IPS-NIHi7 (cell line): ENCODE results near the gene ERGIC3.
"Not testable (repeated sequence)": the region's sequence is repeated elsewhere in the genome, so short reads cannot be mapped to it uniquely, and the experiment has no call there.

ENCODE experiments used
- DNase-seq: peaks from one replicate; pipeline ENCODE4 v3.0.0; 2012; ENCODE audit warnings: mixed read lengths; ENCODE audit errors: extremely low spot score

Gene ERGIC3

DNA sequence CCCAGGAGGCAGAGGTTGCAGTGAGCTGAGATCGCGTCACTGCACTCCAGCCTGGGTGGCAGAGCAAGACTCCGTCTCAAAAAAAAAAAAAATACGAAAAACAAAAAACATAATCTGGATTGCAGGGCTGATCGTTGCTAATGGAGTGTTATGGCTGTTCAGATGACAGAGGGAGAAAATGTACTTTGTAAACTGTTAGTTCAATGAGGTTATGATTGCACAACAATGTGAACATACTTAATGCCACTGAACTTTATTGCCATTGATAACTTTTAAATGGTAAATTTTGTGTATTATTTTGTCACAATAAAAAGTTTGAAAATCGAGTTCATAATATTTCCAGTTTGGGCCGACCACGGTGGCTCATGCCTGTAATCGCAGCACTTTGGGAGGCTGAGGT, 22.9 kb upstream of the ERGIC3 start:
- no peak for DNase-seq

DNA sequence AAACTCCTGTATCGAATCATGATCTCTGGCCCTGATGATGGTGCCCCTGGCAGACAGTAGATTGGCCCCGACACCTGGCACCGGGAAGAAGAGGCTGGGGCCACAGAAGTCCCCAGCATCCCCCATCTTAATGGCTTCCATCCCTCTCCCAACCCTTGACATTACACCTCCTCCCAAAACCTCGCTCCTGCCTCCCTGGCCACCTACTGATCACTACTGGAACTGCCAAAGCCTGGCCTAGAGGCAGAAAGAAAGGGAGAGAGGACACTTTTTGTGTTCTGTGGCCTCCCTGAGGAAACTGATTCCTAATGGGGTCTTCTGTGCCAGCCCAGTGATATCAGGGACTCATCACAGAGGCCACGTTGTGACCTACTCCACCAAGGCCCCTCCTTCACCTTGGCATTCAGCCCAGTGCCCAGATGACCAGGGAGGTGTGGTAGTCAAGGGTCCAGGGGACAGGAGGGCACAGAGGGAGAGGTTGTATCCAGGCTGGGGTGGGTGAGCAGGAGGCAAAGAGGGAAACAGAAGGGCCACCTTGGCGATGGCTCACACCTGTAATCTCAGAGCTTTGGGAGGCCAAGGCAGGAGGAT, 18.5 kb upstream of the ERGIC3 start:
- DNase-seq = peak; percentile 82

DNA sequence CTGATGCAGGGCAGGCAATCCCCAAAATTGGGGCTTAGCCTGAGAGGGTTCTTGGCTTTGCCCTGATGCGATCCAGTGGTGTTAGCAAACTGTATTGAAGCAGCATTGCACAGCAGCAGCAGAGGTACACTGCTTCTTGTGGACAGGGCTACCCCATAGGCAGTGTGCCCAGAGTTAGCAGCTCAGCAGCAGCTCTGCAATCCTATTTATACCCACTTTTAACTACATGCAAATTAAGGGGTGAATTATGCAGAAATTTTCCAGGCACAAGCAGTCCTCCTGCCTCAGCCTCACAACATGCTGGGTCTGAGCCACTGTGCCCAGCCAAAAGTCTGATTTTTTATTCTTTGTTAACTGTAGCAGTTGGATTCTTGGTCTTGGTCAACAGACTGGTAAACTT, 16.2 kb upstream of the ERGIC3 start:
- no peak for DNase-seq

DNA sequence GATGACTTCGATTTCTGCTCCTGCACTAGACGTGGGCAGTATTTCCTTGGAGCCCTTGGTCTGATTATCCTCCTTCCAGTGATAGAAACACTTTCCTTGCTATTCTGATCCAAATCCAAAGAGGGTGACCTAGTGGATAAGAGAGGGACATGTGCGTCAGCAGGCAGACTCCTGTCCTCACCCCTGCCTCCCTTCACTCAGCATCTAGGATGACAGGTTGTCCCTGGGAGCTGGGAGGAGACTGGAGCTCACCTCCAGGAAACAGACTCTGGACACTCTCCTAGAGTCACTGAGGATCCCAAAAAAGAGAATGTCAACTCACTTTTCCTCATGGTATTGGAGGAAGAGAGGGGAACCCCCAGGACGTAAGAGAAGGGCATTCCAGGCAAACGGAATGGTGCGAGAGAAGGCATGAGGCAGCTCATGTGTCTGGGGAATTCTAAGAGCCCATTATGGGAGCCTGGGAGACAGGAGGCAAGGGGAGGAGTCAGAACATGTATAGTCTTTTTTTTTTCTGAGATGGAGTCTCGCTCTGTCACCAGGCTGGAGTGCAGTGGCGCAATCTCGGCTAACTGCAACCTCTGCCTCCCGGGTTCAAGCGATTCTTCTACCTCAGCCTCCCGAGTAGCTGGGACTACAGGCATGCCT, 14.6 kb upstream of the ERGIC3 start:
- DNase-seq = no peak

DNA sequence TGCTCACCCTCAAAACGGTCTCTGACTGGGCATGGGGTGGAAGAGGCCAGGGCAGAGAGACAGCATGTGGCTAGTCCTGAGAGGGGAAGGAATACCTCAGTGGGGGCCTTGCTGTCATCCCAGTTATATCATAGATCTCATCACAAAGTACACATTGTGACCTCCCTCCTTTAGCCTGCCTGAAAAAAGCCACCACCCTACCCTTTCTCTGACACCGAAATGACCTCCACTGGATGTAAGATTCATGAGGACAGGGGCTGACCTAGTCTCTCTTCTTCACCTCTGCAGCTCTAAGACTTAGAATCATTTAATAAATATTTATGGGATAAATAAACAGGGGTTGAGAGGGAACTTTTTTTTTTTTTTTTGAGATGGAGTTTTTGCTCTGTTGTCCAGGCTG, 12.3 kb upstream of the ERGIC3 start, which contains the start of gene C20orf173:
C20orf173 (minus strand) TSS at position 101 of the 400 bp plus-strand sequence. CDS start 279 bp downstream, outside the sequence.
- DNase-seq = no peak

DNA sequence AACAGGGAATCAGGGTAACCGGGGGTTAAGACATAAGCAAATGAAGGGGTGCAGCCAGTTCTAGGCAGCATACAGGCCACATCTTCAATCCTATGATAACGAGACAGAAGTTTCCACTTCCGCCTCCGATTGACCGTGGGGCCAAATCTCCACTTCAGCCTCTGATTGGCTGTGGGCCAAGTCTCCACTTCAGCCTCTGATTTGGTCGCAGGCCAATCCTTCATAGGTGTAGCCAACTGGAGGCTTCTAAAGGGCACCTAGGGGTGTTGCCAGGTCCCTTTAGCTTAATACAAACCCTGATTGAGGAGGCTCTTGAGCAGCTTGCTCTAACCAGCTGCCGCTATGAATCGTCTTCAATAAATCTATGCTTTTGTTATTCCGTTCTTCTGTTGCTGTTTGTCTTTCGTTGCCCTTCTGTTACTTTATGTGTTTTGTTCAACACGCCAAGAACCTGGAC, 2.1 kb upstream of the ERGIC3 start:
- DNase-seq = peak; percentile 70

DNA sequence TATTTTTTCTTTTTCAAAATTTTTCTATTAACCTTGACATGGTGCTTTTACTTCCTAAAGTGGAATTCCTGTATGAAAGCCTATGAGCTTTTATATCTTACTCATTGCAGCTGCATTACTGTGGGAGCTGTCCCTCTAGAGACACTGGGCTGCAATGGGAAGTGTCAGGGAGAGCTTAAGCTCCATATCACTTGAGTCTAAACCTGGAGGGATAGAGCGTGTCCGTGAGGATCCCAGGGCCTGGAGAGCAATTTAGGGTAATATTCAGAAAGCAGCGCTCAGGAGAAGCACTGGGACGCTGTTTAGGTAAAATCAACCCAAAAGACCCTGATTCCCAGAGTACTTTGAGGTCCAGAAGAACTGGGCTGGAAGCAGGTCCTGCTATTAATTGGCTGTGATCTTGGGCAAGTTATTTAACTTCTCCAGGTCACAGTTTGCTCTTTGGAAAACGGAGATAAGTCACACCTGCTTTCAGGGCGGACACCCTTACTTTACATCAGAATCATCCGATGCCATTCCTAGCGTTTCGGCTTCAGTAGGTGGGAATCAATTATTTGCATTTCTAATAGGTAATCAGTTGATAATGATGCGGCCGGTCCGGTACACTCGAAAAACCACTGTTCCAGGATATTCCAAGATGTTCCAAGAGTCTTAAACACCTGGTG, 628 bp upstream of the ERGIC3 start:
- no peak for DNase-seq

DNA sequence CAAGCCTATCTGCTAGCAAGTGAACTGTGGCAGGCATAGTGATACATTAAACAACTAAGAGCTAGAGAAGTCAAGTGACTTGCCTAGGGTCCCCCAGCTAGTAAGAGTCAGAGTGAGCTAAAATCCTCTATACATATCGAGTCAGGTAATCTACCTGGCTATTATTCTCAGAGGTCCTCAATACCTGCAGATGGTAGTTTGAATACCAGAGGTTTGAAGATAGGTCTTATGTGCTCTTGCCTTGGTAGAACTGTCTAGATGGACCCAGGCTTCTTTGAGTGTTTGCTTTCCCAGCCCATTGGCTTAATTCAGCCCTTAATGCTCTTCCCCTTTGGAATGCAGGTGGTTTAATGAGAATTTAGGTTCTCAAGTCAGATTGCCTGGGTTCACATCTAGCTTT, 1.1 kb downstream of the ERGIC3 start:
- DNase-seq = no peak

DNA sequence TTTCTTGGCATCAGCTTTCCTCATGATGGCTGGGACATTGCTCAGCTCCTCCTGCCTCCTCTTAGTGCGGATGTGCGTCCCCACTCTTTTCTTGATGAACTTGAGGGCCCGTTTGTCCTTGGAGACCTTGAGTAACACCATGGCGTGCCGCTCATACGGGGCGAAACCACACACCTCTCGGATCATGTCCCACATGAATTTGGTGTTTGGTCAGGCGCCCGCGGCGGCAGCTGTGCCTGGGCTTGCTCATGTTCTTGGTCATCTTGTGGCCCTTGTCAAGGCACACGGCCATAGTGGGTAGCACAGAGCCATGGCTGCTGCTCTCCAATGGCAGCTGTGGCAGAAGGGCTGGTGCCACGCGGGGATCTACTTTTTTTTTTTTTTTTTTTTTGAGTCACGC, 2.6 kb downstream of the ERGIC3 start:
- no peak for DNase-seq

DNA sequence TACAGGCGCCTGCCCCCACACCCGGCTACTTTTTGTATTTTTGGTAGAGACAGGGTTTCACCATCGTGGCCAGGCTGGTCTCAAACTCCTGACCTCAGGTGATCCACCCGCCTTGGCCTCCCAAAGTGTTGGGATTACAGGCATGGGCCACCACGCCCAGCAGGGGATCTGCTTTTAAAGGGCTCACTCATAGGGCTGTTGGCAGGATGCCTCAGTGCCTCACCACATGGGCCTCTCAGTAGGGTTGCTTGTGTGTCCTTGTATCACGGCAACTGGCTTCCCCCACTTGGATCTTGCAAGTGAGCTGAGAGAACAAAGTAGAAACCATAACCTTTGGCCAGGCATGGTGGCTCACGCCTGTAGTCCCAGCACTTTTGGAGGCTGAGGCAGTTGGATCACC, 3.1 kb downstream of the ERGIC3 start:
- DNase-seq = not testable (repeated sequence)

DNA sequence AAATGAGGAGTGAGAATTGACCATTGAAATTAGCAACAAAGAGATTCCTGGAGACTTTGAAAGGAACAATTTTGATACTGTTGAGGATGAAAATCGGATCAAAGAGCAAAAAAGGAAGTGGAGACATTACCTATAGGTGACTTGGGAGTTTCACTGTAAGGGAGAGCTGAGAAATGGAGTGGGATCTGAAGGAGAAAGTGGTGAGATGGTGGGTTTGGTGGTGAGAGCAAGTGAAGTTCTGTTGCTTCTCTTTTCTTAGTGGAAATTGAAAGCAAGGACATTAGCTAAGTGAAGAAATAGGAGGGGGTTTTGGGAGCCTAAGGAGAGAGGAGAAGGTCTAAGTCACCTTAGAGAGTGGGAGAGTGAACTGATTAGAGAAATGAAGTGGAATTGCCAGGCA, 4.2 kb downstream of the ERGIC3 start:
- no peak for DNase-seq

DNA sequence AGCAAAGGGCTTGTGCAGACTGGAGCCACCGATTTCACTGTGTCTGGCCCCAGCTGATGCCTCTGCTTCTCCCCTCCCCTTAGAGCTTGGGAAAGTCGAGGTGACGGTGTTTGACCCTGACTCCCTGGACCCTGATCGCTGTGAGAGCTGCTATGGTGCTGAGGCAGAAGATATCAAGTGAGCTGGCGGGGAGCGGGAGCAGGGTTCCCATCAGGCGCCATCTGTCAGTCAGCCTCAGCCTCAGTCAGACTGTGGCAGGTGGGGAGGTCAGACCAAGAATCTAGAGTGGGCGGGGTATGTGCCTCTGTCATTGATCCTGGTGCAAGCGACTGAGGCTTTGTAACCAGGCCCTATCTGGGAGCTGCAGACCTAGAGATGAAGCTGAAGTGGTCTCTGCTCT, 5.5 kb downstream of the ERGIC3 start:
- no peak for DNase-seq

DNA sequence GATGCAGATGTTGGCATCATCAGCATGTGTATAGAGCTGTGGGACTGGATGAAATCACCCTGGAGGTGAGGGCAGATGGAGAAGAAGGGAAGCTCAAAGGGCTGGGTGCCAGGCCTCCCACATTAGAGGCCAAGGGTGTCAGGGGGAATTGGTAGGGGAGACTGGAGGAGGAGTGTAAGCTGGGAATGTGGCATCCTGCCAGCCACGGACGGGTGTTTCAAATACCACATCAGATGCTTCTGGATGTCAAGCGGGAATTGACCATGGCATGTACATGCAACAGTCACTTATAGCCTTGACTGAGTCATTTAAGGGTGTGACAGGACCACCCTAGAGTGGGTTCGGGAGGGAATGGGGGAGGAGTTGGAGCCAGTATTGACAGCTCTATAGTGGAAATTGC, 9.6 kb downstream of the ERGIC3 start:
- DNase-seq = no peak

DNA sequence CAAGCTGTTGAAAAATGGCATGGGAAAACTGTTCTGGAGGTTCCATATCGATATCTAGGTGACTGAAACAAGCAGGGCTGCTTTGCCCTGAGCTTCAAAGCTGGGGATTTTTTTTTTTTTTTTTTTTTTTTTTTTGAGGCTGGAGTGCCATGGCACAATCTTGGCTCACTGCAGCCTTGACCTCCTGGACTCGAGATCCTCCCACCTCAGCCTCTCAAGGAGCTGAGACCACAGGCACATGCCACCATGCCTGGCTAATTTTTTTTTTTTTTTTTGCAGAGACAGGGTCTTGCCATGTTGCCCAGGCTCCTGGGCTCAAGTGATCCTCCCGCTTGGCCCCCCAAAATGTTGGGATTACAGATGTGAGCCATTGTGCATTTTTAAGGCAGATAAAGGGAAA, 11.0 kb downstream of the ERGIC3 start:
- DNase-seq = no peak

DNA sequence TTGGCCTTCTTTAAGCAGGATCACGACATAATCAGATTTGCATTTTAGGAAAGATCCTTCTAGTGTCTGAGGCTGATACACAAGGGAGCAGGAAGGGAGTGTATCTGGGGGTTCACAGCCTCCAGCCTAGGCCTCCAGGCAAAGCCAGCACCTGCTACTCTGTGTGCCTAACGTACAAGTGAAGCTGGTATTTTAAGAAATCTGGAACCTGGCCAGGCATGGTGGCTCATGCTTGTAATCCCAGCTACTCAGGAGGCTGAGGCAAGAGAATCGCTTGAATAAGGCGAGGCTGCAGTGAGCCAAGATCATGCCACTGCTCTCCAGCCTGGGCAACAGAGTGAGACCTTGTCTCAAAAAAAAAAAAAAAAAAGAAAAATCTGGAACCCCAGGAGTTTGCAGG, 13.6 kb downstream of the ERGIC3 start:
- not testable (repeated sequence) for DNase-seq

DNA sequence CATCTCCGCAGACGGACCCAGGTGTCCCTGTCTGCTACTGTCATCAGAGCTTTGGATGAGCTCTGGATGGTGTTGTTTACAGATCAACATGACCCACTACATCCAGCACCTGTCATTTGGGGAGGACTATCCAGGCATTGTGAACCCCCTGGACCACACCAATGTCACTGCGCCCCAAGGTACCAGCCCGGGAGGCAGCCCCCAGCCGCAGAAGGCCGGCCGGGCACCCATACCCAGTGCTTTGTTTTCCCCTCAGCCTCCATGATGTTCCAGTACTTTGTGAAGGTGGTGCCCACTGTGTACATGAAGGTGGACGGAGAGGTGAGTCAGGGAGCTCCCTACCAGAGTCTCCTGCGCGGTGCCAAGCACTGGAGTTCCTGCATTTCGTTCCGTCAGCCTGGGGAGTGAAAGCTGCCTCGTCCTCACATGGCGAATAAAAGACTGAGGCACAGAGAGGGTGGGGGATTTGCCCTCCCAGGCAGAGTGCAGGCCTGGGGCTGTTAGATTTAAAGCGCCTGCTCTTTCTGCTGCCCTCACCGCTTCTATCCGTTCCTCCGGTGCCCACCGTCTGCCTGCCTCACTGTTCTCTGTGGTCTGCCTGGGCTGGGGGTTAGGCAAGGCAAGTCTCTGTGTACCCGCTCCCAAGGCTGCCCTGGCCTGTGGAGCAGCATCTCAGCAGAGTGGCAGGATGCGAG, 14.2 kb downstream of the ERGIC3 start:
- no peak for DNase-seq

DNA sequence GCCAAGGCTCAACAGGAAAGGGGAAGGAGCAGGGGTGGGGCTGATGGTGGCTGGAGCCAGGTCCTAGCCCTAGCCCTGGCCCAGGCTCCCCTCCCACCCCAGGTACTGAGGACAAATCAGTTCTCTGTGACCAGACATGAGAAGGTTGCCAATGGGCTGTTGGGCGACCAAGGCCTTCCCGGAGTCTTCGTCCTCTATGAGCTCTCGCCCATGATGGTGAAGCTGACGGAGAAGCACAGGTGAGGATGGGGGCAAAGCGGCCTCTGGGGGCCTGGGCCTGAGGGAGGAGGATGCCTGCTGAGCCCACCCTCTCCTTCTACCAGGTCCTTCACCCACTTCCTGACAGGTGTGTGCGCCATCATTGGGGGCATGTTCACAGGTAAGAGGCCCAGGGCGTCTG, 15.0 kb downstream of the ERGIC3 start:
- no peak for DNase-seq

DNA sequence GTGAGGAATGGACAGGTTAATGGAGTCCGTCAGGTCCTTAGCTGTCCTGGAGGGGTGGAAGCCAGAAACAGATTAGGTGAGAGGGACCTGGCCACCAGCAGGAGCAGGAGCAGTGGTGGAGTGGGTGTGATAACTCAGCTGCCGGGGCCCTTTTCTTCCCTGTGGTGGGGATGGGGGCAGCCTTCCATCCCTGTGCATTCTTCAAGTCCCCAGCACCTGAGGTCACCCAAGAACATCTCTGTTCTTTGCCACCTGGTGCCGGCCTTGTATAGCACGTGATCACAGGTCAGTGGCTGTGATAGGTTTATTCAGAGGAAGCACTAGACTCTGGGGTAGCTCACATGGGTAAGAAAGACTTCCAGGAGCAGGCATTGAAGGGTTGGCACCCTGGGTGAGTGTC, 16.6 kb downstream of the ERGIC3 start:
- no peak for DNase-seq

DNA sequence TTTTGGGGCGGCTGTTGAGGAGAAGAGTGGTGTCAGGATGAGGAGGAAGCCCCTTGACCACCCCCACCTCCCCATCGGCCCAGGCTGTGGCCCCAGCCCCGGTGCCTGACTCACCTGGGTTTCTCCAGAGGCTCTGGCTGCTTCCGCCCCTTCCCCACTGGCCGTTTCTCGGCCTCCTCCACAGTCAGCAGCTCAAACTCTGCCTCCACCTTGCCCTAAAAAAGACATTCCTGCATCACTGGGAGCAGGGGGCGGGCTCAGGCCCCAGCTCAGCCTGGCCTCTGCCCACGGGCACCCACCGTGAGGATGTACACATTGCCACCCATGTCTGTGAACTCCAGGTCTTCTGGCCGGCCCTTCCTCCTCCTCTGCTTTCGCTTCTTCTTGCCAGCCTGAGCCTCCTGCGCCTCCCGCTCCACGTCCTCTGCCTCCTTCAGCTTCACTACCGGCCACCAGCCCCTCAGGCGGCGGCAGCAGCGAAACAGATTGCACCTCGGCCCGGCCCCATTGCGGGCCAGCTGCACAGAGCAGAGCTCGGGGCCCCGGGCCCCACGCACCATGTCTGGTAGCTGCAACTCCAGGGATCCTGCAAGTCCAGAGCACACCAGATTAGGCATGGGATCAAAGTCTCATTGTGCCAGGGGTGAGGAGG, 17.3 kb downstream of the ERGIC3 start:
- no peak for DNase-seq

DNA sequence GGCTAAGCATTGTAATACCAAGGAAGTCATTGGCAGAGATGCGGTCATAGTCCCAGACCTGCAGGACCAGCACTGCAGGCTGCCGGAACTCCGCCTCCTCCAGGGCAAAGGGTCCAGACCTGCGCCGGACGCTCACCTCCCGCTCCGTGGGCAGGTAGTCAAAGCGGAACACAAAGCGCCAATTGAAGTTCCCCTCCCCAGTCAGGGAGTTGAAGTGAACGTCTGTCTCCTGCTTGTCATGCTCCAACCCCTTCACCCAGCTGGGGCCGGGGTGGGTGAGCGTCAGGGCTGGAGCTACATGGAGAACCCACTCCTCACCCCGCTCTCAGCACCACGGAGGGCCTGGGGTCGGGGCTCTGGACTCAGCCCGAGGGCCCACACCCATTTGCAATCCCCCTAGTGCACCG, 18.2 kb downstream of the ERGIC3 start:
- peak; percentile 48 for DNase-seq

DNA sequence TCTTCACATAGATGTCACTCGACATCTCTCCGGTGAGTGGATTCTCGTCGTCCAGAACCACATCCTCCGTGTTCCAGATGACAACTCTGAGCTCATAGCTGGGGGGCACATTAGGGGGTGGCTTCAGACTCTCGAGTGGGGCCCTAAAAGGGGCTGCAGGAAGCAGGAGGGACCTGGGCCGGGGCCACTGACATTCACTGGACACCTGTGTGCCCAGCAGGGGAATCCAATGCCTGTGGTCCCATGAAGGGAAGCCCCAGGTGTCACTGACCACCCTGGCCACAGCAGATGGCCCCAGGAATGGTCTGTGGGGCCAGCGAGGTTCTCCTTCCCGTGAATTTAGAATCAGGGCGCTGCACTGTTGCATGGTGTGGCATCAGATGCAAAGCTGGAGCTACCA, 18.7 kb downstream of the ERGIC3 start:
- DNase-seq = no peak

DNA sequence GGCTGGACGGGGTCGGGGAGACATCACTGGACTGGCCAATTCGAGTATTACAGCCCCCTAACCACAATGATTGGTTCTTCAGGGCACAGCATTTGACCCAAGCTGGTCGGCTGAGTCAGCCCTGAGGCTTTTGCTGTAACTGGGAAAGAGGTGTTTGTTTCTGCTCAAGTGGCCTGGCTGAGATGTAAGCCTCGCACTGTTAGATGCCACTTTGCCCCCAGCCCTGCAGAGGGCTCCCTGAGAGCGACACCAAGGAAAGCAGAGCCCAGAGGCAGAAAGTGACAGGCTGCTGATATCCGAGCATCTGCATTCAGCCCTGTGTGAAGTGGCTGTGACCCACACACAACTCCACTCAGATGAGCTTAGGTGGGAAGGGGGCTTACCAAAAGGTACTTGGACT, 19.4 kb downstream of the ERGIC3 start:
- DNase-seq = peak; percentile 82
